ENCODE measurements around the gene ADNP2.
"Not testable (repeated sequence)": the region's sequence is repeated elsewhere in the genome, so short reads cannot be mapped to it uniquely, and the experiment has no call there.

The ADNP2 gene

GRCh38 chr18:80147418-80148325, 38.6 kb downstream of the ADNP2 start:
- no peak for DNase-seq

GRCh38 chr18:80148326-80149199, 39.5 kb downstream of the ADNP2 start:
- no peak for DNase-seq

- no peak for DNase-seq
Observed at GRCh38 chr18:80149667-80150066, 40.6 kb downstream of the ADNP2 start.

DNA sequence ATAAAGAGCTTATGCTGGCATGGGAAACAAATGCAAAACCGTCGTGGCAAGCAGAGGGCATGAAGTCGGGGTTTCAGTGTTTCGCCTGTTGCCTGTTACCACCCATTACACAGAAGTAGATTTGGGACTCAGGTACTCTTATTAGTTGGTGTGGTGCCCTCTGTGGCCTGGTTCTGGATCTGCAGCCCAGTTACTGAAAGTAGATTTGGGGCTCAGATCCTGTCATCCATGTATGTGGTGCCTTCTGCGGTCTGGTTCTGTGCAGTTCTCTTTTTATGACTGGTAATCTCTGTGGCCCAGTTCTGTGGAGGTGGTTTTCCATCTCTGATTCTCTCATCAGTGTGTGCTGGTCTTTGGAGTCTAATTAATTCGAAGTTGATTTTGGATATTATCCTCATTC, 45.2 kb downstream of the ADNP2 start:
- no peak for DNase-seq

- DNase-seq = no peak
Observed at GRCh38 chr18:80157708-80158343, 48.8 kb downstream of the ADNP2 start.

DNA sequence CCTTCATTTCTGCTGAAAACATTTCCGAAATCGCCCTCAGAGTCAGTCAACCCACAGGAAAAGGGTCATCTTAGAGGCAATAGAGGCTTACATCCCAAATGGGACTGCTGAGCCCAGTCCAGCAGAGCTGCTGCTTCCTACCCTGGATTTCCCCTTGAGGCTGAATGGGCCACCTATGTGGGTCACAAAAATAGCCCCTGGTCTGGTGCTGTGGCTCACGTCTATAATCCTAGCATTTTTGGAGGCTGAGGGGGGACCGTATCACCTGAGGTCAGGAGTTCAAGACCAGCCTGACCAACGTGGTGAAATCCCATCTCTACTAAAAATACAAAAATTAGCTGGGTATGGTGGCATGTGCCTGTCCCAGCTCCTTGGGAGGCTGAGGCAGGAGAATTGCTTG, 49.3 kb downstream of the ADNP2 start:
- DNase-seq = no peak

DNA sequence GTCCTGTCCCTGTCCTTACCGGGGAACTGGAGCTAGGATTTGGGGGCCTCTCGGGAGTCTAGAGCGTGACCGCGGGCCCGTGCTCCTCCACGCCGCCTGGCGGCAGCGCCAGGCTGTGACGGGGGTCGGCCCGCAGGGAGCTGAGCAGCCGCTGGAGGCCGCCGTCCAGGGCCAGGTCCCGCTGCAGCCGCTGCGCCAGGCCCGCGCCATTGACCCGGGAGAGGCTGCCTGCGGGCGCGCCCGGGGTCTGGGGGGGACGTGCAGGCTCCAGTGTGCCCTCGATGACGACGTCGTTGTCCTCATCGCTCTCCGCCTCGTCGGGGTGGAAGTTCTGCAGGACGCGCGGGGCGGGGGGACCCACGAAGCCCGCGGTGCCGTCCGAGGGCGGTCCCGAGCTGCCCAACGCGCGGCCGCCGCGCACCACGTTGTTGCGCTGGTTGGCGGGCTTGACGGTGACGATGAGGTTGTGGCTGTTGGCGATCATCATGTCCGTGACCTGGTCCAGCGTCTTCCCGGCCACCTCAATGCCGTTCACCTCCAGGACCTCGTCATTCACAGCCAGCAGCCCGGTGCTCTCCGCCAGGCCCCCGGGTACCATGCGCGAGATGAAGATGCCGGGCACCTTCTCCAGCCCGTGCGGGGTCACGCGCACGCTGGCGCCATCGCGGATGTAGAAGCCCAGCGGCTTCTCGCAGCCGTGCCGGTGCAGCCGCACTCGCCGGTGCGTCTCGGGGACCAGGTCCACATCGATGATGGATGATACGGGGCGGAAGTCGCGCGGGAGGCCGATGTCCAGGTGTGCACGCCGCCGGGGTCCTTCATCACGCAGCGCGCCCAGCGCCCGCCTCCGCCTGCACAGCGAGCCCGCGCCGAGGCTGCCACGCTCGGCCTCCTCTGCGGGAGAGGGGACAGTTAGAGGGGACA, 50.9 kb downstream of the ADNP2 start:
- no peak for DNase-seq

- no peak for DNase-seq
Observed at GRCh38 chr18:80161781-80162417, 52.8 kb downstream of the ADNP2 start.

GRCh38 chr18:80163183-80163582, 54.1 kb downstream of the ADNP2 start:
- DNase-seq = no peak

DNA sequence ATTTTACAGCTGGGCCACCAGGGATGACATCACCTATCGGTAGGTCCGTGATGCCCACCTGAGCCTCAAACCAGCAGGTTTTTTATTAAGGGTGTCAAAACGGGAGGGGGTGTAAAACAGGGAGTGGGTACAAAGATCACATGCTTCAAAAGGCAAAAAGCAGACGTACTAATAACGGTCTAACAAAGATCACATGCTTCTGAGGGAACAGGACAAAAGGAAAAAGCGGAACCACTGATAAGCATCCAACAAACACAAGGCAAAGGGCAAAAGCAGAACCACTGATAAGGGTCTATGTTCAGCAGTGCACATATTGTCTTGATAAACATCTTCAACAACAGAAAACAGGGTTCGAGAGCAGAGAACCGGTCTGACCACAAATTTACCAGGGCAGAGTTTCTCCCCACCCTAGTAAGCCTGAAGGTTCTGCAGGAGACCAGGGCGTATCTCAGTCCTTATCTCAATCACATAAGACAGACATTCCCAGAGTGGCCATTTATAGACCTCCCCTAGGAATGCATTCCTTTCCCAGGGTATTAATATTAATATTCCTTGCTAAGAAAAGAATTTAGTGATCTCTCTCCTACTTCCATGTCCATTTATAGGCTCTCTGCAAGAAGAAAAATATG, 55.8 kb downstream of the ADNP2 start:
- not testable (repeated sequence) for DNase-seq

GRCh38 chr18:80166240-80166639, 57.2 kb downstream of the ADNP2 start:
- no peak for DNase-seq

GRCh38 chr18:80166725-80167124, 57.7 kb downstream of the ADNP2 start:
- no peak for DNase-seq

GRCh38 chr18:80167331-80167730, 58.3 kb downstream of the ADNP2 start:
- DNase-seq = no peak

DNA sequence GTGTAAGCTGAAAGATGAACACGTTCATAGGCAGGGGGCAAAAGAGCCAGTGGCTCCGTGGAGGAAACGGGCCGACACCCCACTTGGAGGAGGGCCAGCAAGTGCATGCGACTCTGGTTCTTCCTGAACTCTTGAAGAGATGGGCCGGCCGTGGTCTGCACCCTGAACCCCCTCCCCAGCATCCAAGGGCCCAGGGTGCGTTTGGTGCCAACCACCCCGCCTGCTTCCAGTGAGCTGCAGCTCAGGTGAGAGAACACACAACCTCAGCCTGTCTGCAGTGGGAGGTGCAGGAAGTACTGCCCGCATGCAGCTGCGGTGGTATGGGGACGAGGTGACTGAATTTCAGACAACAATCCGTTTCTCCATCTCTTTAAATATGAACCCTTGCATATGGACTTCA, 58.9 kb downstream of the ADNP2 start:
- DNase-seq = no peak

DNA sequence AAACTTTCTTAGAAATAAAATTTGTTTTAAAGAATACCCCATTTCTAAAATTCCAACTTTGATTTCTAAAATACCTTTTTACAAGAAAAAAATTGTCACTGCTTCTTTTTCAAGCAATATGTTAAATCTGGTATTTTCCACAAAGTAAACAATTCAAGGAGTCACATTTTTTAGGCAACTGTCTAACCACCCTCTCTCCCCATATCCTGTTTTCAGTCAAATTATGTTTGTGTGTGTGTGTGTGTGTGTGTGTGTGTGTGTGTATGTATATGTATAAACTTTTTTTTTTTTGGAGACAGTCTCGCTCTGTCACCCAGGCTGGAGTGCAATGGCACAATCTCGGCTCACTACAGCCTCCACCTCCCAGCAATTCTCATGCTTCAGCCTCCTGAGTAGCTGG, 59.3 kb downstream of the ADNP2 start:
- DNase-seq = no peak

DNA sequence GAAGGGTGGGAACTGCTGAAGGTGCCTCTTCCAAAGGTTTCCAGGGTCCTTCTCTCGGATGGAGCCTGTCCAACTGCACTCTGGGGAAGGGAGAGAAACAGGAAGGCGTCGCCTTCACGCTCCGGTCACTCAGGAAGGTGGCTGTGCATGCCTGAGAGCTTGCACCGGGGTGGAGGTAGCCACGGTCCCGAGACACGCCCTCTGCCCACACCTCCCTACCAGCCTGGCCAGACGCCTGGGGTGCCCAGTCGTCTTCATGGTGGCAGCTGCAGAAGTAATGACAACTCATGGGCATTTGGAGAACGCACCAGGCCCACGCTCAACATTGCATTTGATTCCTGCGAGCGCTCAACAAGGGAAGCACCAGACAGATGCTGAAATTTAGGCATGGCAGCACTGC, 59.9 kb downstream of the ADNP2 start:
- no peak for DNase-seq

- no peak for DNase-seq
Observed at GRCh38 chr18:80169607-80170006, 60.5 kb downstream of the ADNP2 start.

DNA sequence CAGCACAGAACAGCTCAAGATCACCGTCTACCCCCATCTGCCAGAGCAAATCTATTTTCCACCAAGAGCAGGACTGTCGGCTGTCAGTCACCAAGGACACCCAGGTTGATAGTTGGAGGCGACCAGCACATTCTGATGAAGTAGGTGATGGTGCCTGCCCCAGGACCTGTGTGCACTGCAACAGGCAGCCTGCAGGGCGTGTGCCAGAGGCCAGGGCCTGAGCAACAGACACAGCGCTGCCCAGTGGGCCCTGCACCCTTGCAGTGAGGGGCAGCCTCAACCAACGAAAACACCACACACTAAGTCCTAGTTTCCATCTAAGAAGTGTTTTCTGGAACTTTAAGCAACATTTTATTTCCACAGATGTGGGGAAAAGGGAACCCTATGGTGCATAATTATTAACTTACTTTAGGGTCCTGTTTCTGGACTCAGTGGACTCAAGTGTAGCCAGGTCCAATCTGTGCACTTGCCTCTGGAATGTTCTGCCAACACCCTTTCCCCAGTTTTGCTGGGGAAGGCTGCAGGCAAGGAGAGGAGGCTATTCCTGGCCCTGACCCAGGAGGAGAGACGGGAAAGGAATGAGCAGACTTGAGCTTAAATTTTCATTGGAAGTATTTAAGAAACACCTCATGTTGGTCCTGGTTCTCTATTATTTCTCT, 61.5 kb downstream of the ADNP2 start:
- no peak for DNase-seq

GRCh38 chr18:80171054-80171872, 62.2 kb downstream of the ADNP2 start:
- DNase-seq = no peak

DNA sequence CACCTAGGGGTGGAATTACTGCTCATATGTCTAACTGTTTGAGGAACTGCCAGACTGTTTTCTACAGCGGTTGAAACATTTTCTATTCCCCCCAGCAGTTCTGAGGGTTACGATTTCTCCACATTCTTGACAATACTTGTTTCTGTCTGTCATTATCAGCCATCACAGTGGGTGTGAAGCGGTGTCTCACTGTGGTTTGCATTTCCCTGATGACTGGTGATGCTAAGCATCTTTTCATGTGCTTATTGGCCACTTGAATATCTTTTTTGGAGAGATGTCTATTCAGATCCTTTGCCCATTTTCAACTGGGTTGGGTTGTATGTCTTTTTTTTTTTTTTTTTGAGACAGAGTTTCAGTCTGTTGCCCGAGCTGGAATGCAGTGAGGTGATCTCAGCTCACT, 63.0 kb downstream of the ADNP2 start:
- DNase-seq = no peak
